ENCODE results near the gene TUT7.

TUT7 gene

GRCh38 chr9:86359151-86359879, 5.1 kb upstream of the TUT7 start:
- no peak for TF ChIP-seq RAD21 (IDR thresholded peaks at IDR 0.05; ENCODE audit: low read depth)
- no peak for TF ChIP-seq FOXM1 (IDR thresholded peaks at IDR 0.05; ENCODE audit: borderline replicate concordance, low read depth)
- no peak for TF ChIP-seq TAF1 (IDR thresholded peaks at IDR 0.05; ENCODE audit: low read depth)
- no peak for TF ChIP-seq EGR1 (IDR thresholded peaks at IDR 0.05)
- no peak for TF ChIP-seq TEAD4 (IDR thresholded peaks at IDR 0.05)
- TF ChIP-seq TCF12 (IDR thresholded peaks at IDR 0.05; ENCODE audit: low read depth), result no peak
- no peak for TF ChIP-seq MAX (IDR thresholded peaks at IDR 0.05)
- TF ChIP-seq REST (IDR thresholded peaks at IDR 0.05; ENCODE audit: low read depth), result no peak
- no peak for TF ChIP-seq USF1 (IDR thresholded peaks at IDR 0.05)
- no peak for TF ChIP-seq EP300 (IDR thresholded peaks at IDR 0.05; ENCODE audit: borderline replicate concordance)
- no peak for TF ChIP-seq NFIC (IDR thresholded peaks at IDR 0.05)
- no peak for TF ChIP-seq CREB1 (IDR thresholded peaks at IDR 0.05; ENCODE audit: low read depth)
- no peak for TF ChIP-seq CEBPB (IDR thresholded peaks at IDR 0.05)
- TF ChIP-seq YY1 (IDR thresholded peaks at IDR 0.05; ENCODE audit: low read depth), result no peak
- TF ChIP-seq ZBTB7A (IDR thresholded peaks at IDR 0.05; ENCODE audit: low read depth), result no peak

GRCh38 chr9:86356871-86357866, 3.0 kb upstream of the TUT7 start:
- TF ChIP-seq TEAD4 (IDR thresholded peaks at IDR 0.05), result no peak
- no peak for TF ChIP-seq TAF1 (IDR thresholded peaks at IDR 0.05; ENCODE audit: low read depth)
- TF ChIP-seq CREB1 (IDR thresholded peaks at IDR 0.05; ENCODE audit: low read depth), result no peak
- TF ChIP-seq CEBPB (IDR thresholded peaks at IDR 0.05), result no peak
- no peak for TF ChIP-seq USF1 (IDR thresholded peaks at IDR 0.05)
- TF ChIP-seq ZBTB7A (IDR thresholded peaks at IDR 0.05; ENCODE audit: low read depth), result no peak
- no peak for TF ChIP-seq EP300 (IDR thresholded peaks at IDR 0.05; ENCODE audit: borderline replicate concordance)
- TF ChIP-seq RAD21 (IDR thresholded peaks at IDR 0.05; ENCODE audit: low read depth), result no peak
- TF ChIP-seq FOXM1 (IDR thresholded peaks at IDR 0.05; ENCODE audit: borderline replicate concordance, low read depth), result no peak
- no peak for TF ChIP-seq EGR1 (IDR thresholded peaks at IDR 0.05)
- TF ChIP-seq REST (IDR thresholded peaks at IDR 0.05; ENCODE audit: low read depth), result no peak
- TF ChIP-seq MAX (IDR thresholded peaks at IDR 0.05), result no peak
- no peak for TF ChIP-seq NFIC (IDR thresholded peaks at IDR 0.05)
- no peak for TF ChIP-seq TCF12 (IDR thresholded peaks at IDR 0.05; ENCODE audit: low read depth)
- TF ChIP-seq YY1 (IDR thresholded peaks at IDR 0.05; ENCODE audit: low read depth), result no peak

- TF ChIP-seq EGR1 (IDR thresholded peaks at IDR 0.05) (no peak), TCF12 (IDR thresholded peaks at IDR 0.05; ENCODE audit: low read depth) (no peak), TAF1 (IDR thresholded peaks at IDR 0.05; ENCODE audit: low read depth) (no peak), EP300 (IDR thresholded peaks at IDR 0.05; ENCODE audit: borderline replicate concordance) (no peak), REST (IDR thresholded peaks at IDR 0.05; ENCODE audit: low read depth) (no peak), YY1 (IDR thresholded peaks at IDR 0.05; ENCODE audit: low read depth) (no peak), CREB1 (IDR thresholded peaks at IDR 0.05; ENCODE audit: low read depth) (no peak), ZBTB7A (IDR thresholded peaks at IDR 0.05; ENCODE audit: low read depth) (no peak), NFIC (IDR thresholded peaks at IDR 0.05) (no peak), FOXM1 (IDR thresholded peaks at IDR 0.05; ENCODE audit: borderline replicate concordance, low read depth) (no peak), MAX (IDR thresholded peaks at IDR 0.05) (no peak), RAD21 (IDR thresholded peaks at IDR 0.05; ENCODE audit: low read depth) (no peak)
Observed at GRCh38 chr9:86355814-86356213, 1.6 kb upstream of the TUT7 start.
